Measurements from ENCODE around the gene DOK6.

GRCh38 chr18:69897397-69898108, 496.9 kb downstream of the DOK6 start:
- TF ChIP-seq CTCF (conservative IDR thresholded peaks at IDR 0.05; ENCODE audit: low read depth, low read length) (no peak), EZH2phosphoT487 (IDR thresholded peaks at IDR 0.05; ENCODE audit: borderline replicate concordance, low read length) (no peak)
